HepG2 (cell line): ENCODE data around the gene NTMT1. TPM values are rescaled to one million over a fixed set of nuclear protein-coding genes. Genes with fewer than 3 reads are reported as not detected.
A peak's percentile ranks its signal among the peaks of the same experiment; 100 is the strongest.

ENCODE experiments used
- ADNP ChIP-seq: sonication (generic); formaldehyde crosslinking; IDR thresholded peaks from 2 replicates; pipeline ENCODE4 v1.4.0; 2020; ENCODE audit warnings: missing genetic modification reagents
- CREM ChIP-seq, 2 experiments: sonication (generic) in 1 of 2; formaldehyde crosslinking in 1 of 2; IDR thresholded peaks; 2 replicates each; pipeline versions ENCODE4 v1.4.0 to v1.6.1; 2016 to 2020; ENCODE audit warnings: antibody characterized with exemption in 1 of 2, mild to moderate bottlenecking in 1 of 2, missing genetic modification reagents in 1 of 2
- FIP1L1 ChIP-seq: fragments of 200-400 bp; formaldehyde crosslinking; IDR thresholded peaks from 2 replicates; pipeline ENCODE4 v1.6.1; 2018; ENCODE audit warnings: low read depth, mild to moderate bottlenecking, low read length, moderate library complexity, borderline replicate concordance; ENCODE audit not compliant: insufficient read depth
- HNF1B ChIP-seq: sonication (generic); formaldehyde crosslinking; IDR thresholded peaks from 2 replicates; pipeline ENCODE4 v1.5.1; 2020; ENCODE audit warnings: mild to moderate bottlenecking, moderate library complexity, missing genetic modification reagents
- HNRNPLL ChIP-seq: fragments of 200-400 bp; formaldehyde crosslinking; IDR thresholded peaks from 2 replicates; pipeline ENCODE4 v1.6.1; 2017; ENCODE audit warnings: mild to moderate bottlenecking, low read depth, low read length; ENCODE audit not compliant: poor library complexity, severe bottlenecking
- ISL2 ChIP-seq: sonication (generic); formaldehyde crosslinking; IDR thresholded peaks from 2 replicates; pipeline ENCODE4 v1.5.0; 2020; ENCODE audit warnings: missing genetic modification reagents
- KDM5A ChIP-seq: fragments of 200-600 bp; sonication (generic); IDR thresholded peaks from 2 replicates; pipeline ENCODE4 v1.7.0; 2018; ENCODE audit warnings: antibody characterized with exemption, mild to moderate bottlenecking, low read length, borderline replicate concordance
- NONO ChIP-seq, 2 experiments: fragments of 450-650 bp in 1 of 2; sonication (generic) in 1 of 2; formaldehyde crosslinking in 1 of 2; IDR thresholded peaks in 1 of 2; conservative IDR thresholded peaks in 1 of 2; 2 replicates each; pipeline versions ENCODE4 v1.6.1 to v1.8.0; 2017 to 2022; ENCODE audit warnings: mild to moderate bottlenecking in 1 of 2, missing genetic modification reagents in 1 of 2, moderate library complexity in 1 of 2
- PHF20 ChIP-seq: sonication (generic); formaldehyde crosslinking; IDR thresholded peaks from 2 replicates; pipeline ENCODE4 v1.5.0; 2020; ENCODE audit warnings: mild to moderate bottlenecking, missing genetic modification reagents
- PHF8 ChIP-seq: sonication (generic); formaldehyde crosslinking; IDR thresholded peaks from 2 replicates; pipeline ENCODE4 v1.5.0; 2020; ENCODE audit warnings: missing genetic modification reagents
- PRMT3 ChIP-seq: sonication (generic); formaldehyde crosslinking; IDR thresholded peaks from 2 replicates; pipeline ENCODE4 v1.8.1; 2022; ENCODE audit warnings: low read depth, mild to moderate bottlenecking, moderate library complexity, missing genetic modification reagents, borderline replicate concordance
- RFX3 ChIP-seq: IDR thresholded peaks from 2 replicates; pipeline ENCODE4 v1.6.1; 2016; ENCODE audit warnings: missing biosample characterization, missing genetic modification reagents
- RXRB ChIP-seq: IDR thresholded peaks from 2 replicates; pipeline ENCODE4 v1.6.1; 2016; ENCODE audit warnings: borderline replicate concordance, missing genetic modification reagents, missing compliant biosample characterization
- SKI ChIP-seq: fragments of 450-650 bp; IDR thresholded peaks from one replicate; pipeline ENCODE4 v1.6.1; 2018; ENCODE audit warnings: mild to moderate bottlenecking; ENCODE audit not compliant: partially characterized antibody
- SMAD1 ChIP-seq: sonication (generic); formaldehyde crosslinking; IDR thresholded peaks from 2 replicates; pipeline ENCODE4 v1.4.0; 2020; ENCODE audit warnings: missing genetic modification reagents, low read depth, mild to moderate bottlenecking, borderline replicate concordance
- SP5 ChIP-seq: IDR thresholded peaks from 2 replicates; pipeline ENCODE4 v1.6.1; 2016; ENCODE audit warnings: low read depth, borderline replicate concordance
- THYN1 ChIP-seq: sonication (generic); formaldehyde crosslinking; IDR thresholded peaks from 2 replicates; pipeline ENCODE4 v1.8.1; 2023; ENCODE audit warnings: low read depth, mild to moderate bottlenecking, moderate library complexity, missing genetic modification reagents, borderline replicate concordance
- ZNF556 ChIP-seq: sonication (generic); formaldehyde crosslinking; IDR thresholded peaks from 2 replicates; pipeline ENCODE4 v1.4.0; 2020; ENCODE audit warnings: mild to moderate bottlenecking, missing genetic modification reagents, borderline replicate concordance
- ZNF83 ChIP-seq: sonication (generic); formaldehyde crosslinking; IDR thresholded peaks from 2 replicates; pipeline ENCODE4 v1.4.0; 2020; ENCODE audit warnings: missing genetic modification reagents, mild to moderate bottlenecking, borderline replicate concordance
- ZNF879 ChIP-seq: sonication (generic); formaldehyde crosslinking; IDR thresholded peaks from 2 replicates; pipeline ENCODE4 v1.8.1; 2023; ENCODE audit warnings: missing genetic modification reagents
- ZSCAN25 ChIP-seq: sonication (generic); formaldehyde crosslinking; IDR thresholded peaks from 2 replicates; pipeline ENCODE4 v1.8.0; 2022; ENCODE audit warnings: mild to moderate bottlenecking, missing genetic modification reagents
- polyA plus RNA-seq, 8 experiments: library from polyadenylated mRNA; depleted of rRNA in 3 of 8; stranded (reverse) in 7 of 8; unstranded in 1 of 8; fragments of >200 nt; fragmentation: Illumina TruSeq in 4 of 8; extraction: Trizol in 4 of 8; gene quantifications; 2 replicates each; pipeline versions ENCODE4 v1.2.1 to v1.2.3, GENCODE V29; 2011 to 2016; ENCODE audit warnings: low read depth in 4 of 8, missing spikeins in 1 of 8, mixed read lengths in 1 of 8; ENCODE audit not compliant: insufficient read depth in 1 of 8
- total RNA-seq, 5 experiments: library from RNA; depleted of rRNA; stranded (reverse); fragments of >200 nt; fragmentation: Illumina TruSeq; extraction: Trizol; gene quantifications; 2 replicates each; pipeline ENCODE4 v1.2.3, GENCODE V29; 2016; ENCODE audit warnings: low read depth in 1 of 5
- TF ChIP-seq, protein P1 (sequence below): sonication (generic); formaldehyde crosslinking; IDR thresholded peaks from 2 replicates; pipeline ENCODE4 v1.5.1; 2020; ENCODE audit warnings: missing genetic modification reagents, mild to moderate bottlenecking, borderline replicate concordance
- TF ChIP-seq, protein P2 (sequence below): IDR thresholded peaks from 2 replicates; pipeline ENCODE4 v1.6.1; 2016; ENCODE audit warnings: low read depth, control low read depth

The NTMT1 gene
- total and polyA plus RNA-seq, 2 of the 13 experiments (the other 11 are each of a cell fraction or from before 2014, with no cell fraction given): 49.1 to 53.8 TPM

GRCh38 chr9:129626079-129626624 is at the start of gene NTMT1 (continued):
- TF ChIP-seq KDM5A (peak; percentile 73; the same call in 1 of the 2 replicates), SKI (peak; percentile 80), FIP1L1 (peak; percentile 35; the same call in 1 of the 2 replicates), RXRB (CRISPR knock-in tag) (no peak; the same call in 1 of the 2 replicates), CREM (IDR thresholded peaks at IDR 0.05) (peak; percentile 77; the same call in 1 of the 2 replicates), CREM (CRISPR knock-in tag; IDR thresholded peaks at IDR 0.05) (no peak; the same call in 1 of the 2 replicates), SMAD1 (CRISPR knock-in tag) (no peak), PHF8 (CRISPR knock-in tag) (peak; percentile 93), ZNF879 (CRISPR knock-in tag) (no peak), HNF1B (CRISPR knock-in tag) (peak; percentile 50), HNRNPLL (peak; percentile 58), PRMT3 (CRISPR knock-in tag) (no peak), NONO (IDR thresholded peaks at IDR 0.05) (no peak), NONO (CRISPR knock-in tag; conservative IDR thresholded peaks at IDR 0.05) (no peak; the same call in 1 of the 2 replicates), ZNF83 (CRISPR knock-in tag) (no peak), RFX3 (no peak), ZSCAN25 (CRISPR knock-in tag) (peak; percentile 60; the same call in 1 of the 2 replicates), PHF20 (CRISPR knock-in tag) (peak; percentile 76), SP5 (CRISPR knock-in tag) (no peak), ISL2 (peak; percentile 83), ADNP (CRISPR knock-in tag) (no peak), THYN1 (CRISPR knock-in tag) (no peak), ZNF556 (CRISPR knock-in tag) (no peak)
- TF ChIP-seq, protein P1, sequence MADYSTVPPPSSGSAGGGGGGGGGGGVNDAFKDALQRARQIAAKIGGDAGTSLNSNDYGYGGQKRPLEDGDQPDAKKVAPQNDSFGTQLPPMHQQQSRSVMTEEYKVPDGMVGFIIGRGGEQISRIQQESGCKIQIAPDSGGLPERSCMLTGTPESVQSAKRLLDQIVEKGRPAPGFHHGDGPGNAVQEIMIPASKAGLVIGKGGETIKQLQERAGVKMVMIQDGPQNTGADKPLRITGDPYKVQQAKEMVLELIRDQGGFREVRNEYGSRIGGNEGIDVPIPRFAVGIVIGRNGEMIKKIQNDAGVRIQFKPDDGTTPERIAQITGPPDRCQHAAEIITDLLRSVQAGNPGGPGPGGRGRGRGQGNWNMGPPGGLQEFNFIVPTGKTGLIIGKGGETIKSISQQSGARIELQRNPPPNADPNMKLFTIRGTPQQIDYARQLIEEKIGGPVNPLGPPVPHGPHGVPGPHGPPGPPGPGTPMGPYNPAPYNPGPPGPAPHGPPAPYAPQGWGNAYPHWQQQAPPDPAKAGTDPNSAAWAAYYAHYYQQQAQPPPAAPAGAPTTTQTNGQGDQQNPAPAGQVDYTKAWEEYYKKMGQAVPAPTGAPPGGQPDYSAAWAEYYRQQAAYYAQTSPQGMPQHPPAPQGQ: no peak
- TF ChIP-seq, protein P2, sequence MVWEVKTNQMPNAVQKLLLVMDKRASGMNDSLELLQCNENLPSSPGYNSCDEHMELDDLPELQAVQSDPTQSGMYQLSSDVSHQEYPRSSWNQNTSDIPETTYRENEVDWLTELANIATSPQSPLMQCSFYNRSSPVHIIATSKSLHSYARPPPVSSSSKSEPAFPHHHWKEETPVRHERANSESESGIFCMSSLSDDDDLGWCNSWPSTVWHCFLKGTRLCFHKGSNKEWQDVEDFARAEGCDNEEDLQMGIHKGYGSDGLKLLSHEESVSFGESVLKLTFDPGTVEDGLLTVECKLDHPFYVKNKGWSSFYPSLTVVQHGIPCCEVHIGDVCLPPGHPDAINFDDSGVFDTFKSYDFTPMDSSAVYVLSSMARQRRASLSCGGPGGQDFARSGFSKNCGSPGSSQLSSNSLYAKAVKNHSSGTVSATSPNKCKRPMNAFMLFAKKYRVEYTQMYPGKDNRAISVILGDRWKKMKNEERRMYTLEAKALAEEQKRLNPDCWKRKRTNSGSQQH (CRISPR knock-in tag): peak; percentile 77; the same call in 1 of the 2 replicates
